Smooth muscle cell (in vitro differentiated cells): Measurements from ENCODE around the gene AIFM3. TPM values are rescaled to one million over a fixed set of nuclear protein-coding genes. Genes with fewer than 3 reads are reported as not detected.

Experiments
- DNase-seq: peaks from one replicate; lab custom pipeline; 2025; ENCODE audit not compliant: unreplicated experiment; lab: John Stamatoyannopoulos, UW
- H2AFZ ChIP-seq: fragments of 200-600 bp; sonication (generic); 2 replicates; pipeline ENCODE4 v1.6.0; 2016; ENCODE audit warnings: antibody characterized with exemption, low read depth, mild to moderate bottlenecking
- H3F3A ChIP-seq: fragments of 200-600 bp; sonication (generic); 2 replicates; pipeline ENCODE4 v1.6.0; 2017; ENCODE audit warnings: antibody characterized with exemption, low read depth
- H3K27ac ChIP-seq: fragments of 200-600 bp; sonication (generic); 2 replicates; pipeline ENCODE4 v1.5.1; 2016; ENCODE audit warnings: low read depth, mild to moderate bottlenecking
- H3K27me3 ChIP-seq: fragments of 200-600 bp; sonication (generic); 2 replicates; pipeline ENCODE4 v1.6.1; 2016; ENCODE audit warnings: low read depth, mild to moderate bottlenecking
- H3K36me3 ChIP-seq: fragments of 200-600 bp; sonication (generic); 2 replicates; pipeline ENCODE4 v1.5.1; 2016; ENCODE audit warnings: low read depth
- H3K4me1 ChIP-seq: fragments of 200-600 bp; sonication (generic); 2 replicates; pipeline ENCODE4 v1.5.1; 2016; ENCODE audit warnings: low read depth
- H3K4me2 ChIP-seq: fragments of 200-600 bp; sonication (generic); 2 replicates; pipeline ENCODE4 v1.6.0; 2016; ENCODE audit warnings: mild to moderate bottlenecking
- H3K4me3 ChIP-seq: fragments of 200-600 bp; sonication (generic); 2 replicates; pipeline ENCODE4 v1.5.1; 2016; ENCODE audit warnings: mild to moderate bottlenecking
- H3K79me2 ChIP-seq: fragments of 200-600 bp; sonication (generic); 2 replicates; pipeline ENCODE4 v1.6.0; 2016; ENCODE audit warnings: low read depth, mild to moderate bottlenecking
- H3K9ac ChIP-seq: fragments of 200-600 bp; sonication (generic); 2 replicates; pipeline ENCODE4 v1.6.0; 2016; ENCODE audit warnings: low read depth
- H3K9me3 ChIP-seq: fragments of 200-600 bp; sonication (generic); replicated peaks from 2 replicates; pipeline ENCODE4 v1.5.1; 2016; ENCODE audit warnings: low read depth
- H4K20me1 ChIP-seq: fragments of 200-600 bp; sonication (generic); 2 replicates; pipeline ENCODE4 v1.6.0; 2016; ENCODE audit warnings: low read depth
- WGBS: methylation state at CpG from one replicate; pipeline ENCODE4 v1.1.7; 2016; ENCODE audit warnings: low lambda C conversion rate; 5-methylcytosine and 5-hydroxymethylcytosine counted together
- polyA plus RNA-seq: library from polyadenylated mRNA; unstranded; fragments of >200 nt; fragmentation: Nextera tagmentation; extraction: Ambion mirVana; gene quantifications from 2 replicates; pipeline ENCODE4 v1.2.1, GENCODE V29; 2016
- total RNA-seq: library from RNA; depleted of rRNA; stranded (reverse); fragments of >200 nt; gene quantifications from 2 replicates; pipeline ENCODE4 v1.2.3, GENCODE V29; 2014
- TF ChIP-seq, protein P1 (sequence below): fragments of 200-600 bp; sonication (generic); IDR thresholded peaks from 2 replicates; pipeline ENCODE4 v1.5.1; 2017; ENCODE audit warnings: borderline replicate concordance, mild to moderate bottlenecking, antibody characterized with exemption; ENCODE audit not compliant: insufficient read depth, poor library complexity, severe bottlenecking

The AIFM3 gene
- total and polyA plus RNA-seq, 2 experiments from 2014 or later, result 0.85 TPM; not detected in 1

DNA sequence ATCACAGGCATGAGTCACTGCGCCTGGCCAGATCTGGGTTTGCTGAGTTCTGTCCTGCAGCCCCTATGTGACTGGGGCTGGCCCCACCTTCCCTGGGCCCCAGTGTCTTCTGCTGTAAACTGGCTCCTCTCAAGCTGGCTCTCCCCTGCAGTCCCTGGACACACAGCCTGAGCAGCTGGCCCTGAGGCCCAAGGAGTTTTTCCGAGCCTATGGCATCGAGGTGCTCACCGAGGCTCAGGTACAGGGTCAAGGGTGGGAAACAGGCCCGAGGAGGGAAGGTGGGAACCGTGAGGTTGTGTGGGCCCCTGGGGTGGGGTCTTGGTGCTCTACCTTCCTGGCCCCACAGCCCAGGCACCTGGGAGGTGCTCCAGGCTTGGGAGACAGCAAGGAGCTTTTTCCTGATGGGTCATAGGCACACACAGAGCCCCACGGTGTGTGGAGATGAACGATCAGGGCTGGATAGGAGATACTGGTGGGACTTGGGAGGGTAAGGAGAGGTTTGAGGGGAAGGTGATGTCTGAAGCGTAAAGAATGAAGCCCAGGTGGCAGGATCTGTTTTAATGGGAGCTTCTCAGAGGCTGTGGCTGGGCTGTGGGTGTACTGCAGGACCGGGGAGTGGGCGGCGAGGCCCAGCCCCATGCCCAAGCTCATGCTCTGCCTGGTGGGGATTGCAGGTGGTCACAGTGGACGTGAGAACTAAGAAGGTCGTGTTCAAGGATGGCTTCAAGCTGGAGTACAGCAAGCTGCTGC, 8.7 kb downstream of the AIFM3 start:
- H2AFZ ChIP-seq, result no peak overlapping the region
- no peaks in the 10 kb centered on the region for H3K9me3 ChIP-seq
- H3K4me2 ChIP-seq, result no peak overlapping the region
- no peak overlapping the region for H3K27ac ChIP-seq
- no peak overlapping the region for H3K9ac ChIP-seq
- H3K4me3 ChIP-seq, result no peak overlapping the region
- no peaks in the 10 kb centered on the region for H3K36me3 ChIP-seq
- H3K79me2 ChIP-seq, result no peaks in the 10 kb centered on the region
- H3F3A ChIP-seq, result no peaks in the 10 kb centered on the region
- TF ChIP-seq, protein P1, sequence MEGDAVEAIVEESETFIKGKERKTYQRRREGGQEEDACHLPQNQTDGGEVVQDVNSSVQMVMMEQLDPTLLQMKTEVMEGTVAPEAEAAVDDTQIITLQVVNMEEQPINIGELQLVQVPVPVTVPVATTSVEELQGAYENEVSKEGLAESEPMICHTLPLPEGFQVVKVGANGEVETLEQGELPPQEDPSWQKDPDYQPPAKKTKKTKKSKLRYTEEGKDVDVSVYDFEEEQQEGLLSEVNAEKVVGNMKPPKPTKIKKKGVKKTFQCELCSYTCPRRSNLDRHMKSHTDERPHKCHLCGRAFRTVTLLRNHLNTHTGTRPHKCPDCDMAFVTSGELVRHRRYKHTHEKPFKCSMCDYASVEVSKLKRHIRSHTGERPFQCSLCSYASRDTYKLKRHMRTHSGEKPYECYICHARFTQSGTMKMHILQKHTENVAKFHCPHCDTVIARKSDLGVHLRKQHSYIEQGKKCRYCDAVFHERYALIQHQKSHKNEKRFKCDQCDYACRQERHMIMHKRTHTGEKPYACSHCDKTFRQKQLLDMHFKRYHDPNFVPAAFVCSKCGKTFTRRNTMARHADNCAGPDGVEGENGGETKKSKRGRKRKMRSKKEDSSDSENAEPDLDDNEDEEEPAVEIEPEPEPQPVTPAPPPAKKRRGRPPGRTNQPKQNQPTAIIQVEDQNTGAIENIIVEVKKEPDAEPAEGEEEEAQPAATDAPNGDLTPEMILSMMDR, result no peak
- H3K4me1 ChIP-seq, result peaks cover 15% of the 10 kb centered on the region
- 89% methylated on average over 13 of the region's 14 CpGs for WGBS
- H3K27me3 ChIP-seq, result no peaks in the 10 kb centered on the region
- no peaks in the 10 kb centered on the region for H4K20me1 ChIP-seq
- DNase-seq, result no peak

DNA sequence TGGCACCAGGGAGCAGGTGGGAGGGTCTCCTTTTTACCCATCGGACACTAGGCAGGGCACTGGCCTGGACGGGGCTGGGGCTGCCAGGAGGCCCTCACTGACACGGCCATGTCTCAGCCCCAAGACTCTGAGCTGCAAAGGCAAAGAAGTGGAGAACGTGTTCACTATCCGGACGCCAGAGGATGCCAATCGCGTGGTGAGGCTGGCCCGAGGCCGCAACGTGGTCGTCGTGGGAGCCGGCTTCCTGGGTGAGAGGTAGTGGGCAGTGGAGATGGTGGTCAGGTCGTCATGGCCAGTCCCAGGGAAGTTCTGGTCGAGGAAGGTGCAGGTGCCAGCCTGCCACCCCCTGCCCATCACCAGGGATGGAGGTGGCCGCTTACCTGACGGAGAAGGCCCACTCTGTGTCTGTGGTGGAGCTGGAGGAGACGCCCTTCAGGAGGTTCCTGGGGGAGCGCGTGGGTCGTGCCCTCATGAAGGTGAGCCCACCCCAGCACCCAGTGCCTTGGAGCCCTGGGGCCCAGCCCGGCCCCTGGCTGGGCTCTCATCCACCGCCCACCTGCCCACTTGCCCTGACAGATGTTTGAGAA, 9.3 kb downstream of the AIFM3 start:
- 91% methylated on average over 22 of the region's 24 CpGs for WGBS
- H3K9me3 ChIP-seq, result no peaks in the 10 kb centered on the region
- H2AFZ ChIP-seq, result no peak overlapping the region
- no peaks in the 10 kb centered on the region for H3K27me3 ChIP-seq
- no peaks in the 10 kb centered on the region for H3K36me3 ChIP-seq
- TF ChIP-seq, protein P1, result no peak
- H3K79me2 ChIP-seq, result no peaks in the 10 kb centered on the region
- H3K4me3 ChIP-seq, result no peak overlapping the region
- H3K9ac ChIP-seq, result no peak overlapping the region
- H3F3A ChIP-seq, result no peaks in the 10 kb centered on the region
- no peak overlapping the region for H3K4me2 ChIP-seq
- DNase-seq, result no peak
- no peaks in the 10 kb centered on the region for H4K20me1 ChIP-seq
- H3K4me1 ChIP-seq, result peaks cover 16% of the 10 kb centered on the region
- no peak overlapping the region for H3K27ac ChIP-seq

DNA sequence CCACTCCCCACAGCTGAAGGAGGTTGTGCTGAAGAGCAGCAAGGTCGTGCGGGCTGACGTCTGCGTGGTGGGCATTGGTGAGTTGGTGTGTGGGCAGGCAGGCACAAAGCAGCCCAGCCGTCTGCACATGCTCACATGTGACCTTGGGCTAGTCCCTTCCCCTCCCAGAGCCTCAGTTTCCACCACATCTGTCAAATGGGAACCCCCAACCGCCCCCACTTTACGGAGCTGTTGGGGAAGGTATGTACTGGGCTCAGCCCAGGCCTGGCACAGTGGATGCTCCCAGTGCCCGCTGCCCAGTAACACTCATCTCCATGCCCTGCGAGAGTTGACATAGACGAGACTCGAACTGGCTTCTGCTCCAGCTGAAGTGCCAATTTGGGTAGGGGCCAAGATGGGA, 10.0 kb downstream of the AIFM3 start:
- H2AFZ ChIP-seq, result no peak overlapping the region
- no peaks in the 10 kb centered on the region for H3K36me3 ChIP-seq
- DNase-seq, result no peak
- no peaks in the 10 kb centered on the region for H3F3A ChIP-seq
- 88% methylated on average over 11 of the region's 11 CpGs for WGBS
- H4K20me1 ChIP-seq, result no peaks in the 10 kb centered on the region
- H3K9me3 ChIP-seq, result no peaks in the 10 kb centered on the region
- H3K27ac ChIP-seq, result no peak overlapping the region
- H3K27me3 ChIP-seq, result no peaks in the 10 kb centered on the region
- H3K4me2 ChIP-seq, result no peak overlapping the region
- TF ChIP-seq, protein P1, result no peak
- H3K4me3 ChIP-seq, result no peak overlapping the region
- H3K4me1 ChIP-seq, result peaks cover 14% of the 10 kb centered on the region
- no peaks in the 10 kb centered on the region for H3K79me2 ChIP-seq
- H3K9ac ChIP-seq, result no peak overlapping the region
